Stimulated activated CD4-positive, alpha-beta T cell treated with anti-CD3 and anti-CD28 coated beads, TNF-alpha, amount 100 ng/mL, for 4 hours (primary cell): ENCODE data around the gene ASIP.
A peak's percentile ranks its signal among the peaks of the same experiment; 100 is the strongest.
"Not testable (repeated sequence)": the region's sequence is repeated elsewhere in the genome, so short reads cannot be mapped to it uniquely, and the experiment has no call there.

Source experiments
- DNase-seq, 3 experiments: peaks; one replicate each; pipeline ENCODE4 v3.0.0-alpha.2; 2020; ENCODE audit warnings: low read depth in 3 of 3

Gene ASIP

GRCh38 chr20:34285450-34285849 is 44.2 kb downstream of the ASIP start:
- DNase-seq, result no peak

DNA sequence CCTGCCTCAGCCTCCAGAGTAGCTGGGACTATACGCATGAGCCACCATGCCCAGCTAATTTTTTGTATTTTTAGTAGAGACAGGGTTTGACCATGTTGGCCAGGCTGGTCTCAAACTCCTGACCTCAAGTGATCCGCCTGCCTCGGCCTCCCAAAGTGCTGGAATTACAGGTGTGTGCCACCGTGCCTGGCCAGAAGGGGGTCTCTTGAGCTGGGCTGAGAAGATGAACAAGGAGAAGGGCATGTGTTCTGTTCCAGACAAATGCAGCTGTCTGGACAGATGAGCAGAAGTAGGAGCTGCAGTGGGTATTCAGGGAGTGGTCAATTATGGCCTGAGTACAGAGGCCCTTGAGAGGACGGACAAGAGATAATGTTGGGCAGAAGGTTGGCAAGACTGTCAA is 46.3 kb downstream of the ASIP start:
- DNase-seq, result not testable (repeated sequence)

GRCh38 chr20:34290471-34290870 is 49.2 kb downstream of the ASIP start:
- DNase-seq, result no peak

DNA sequence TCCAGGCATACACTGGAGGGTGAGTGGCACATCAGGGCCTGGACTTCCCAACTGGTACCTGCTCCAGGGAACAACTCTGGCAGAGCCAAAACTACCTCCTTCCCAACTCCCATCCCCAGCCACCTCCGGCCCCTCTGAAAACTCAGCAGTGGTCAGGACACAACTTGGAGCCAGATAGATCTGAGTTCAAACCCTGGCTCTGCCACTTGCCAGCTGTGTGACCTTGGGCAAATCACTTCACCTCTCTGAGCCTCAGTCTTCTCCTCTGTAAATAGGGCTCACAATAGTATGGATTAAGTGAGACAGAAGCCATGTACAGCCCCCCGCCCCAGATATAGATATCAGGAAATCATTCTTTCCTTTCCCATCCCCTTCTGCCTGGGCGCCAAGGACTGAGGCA is 51.3 kb downstream of the ASIP start:
- DNase-seq, result no peak

DNA sequence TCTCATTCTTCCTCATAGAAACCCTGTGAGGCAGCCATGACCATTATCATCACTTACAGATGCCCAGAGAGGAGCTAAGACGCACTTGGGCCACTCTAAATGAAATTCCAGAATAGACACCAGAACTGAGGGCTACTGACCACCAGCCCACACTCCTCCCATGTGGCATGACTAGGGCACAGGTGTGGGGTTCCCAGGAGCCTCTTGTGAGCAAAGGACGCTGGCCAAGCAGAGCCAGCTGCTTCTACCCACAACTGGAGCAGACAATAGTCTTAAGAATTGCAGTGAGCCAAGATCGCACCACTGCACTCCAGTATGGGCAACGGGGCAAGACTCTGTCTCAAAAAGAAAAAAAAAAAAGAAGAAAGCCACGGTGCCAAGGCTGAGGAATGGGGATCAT is 51.9 kb downstream of the ASIP start:
- no peak for DNase-seq

- no peak for DNase-seq
Observed at GRCh38 chr20:34293589-34293988, 52.4 kb downstream of the ASIP start.

- DNase-seq, result no peak
Observed at GRCh38 chr20:34294563-34294962, 53.3 kb downstream of the ASIP start.

- no peak for DNase-seq
Observed at GRCh38 chr20:34295284-34295683, 54.1 kb downstream of the ASIP start.

- DNase-seq, result no peak
Observed at GRCh38 chr20:34296468-34296867, 55.2 kb downstream of the ASIP start.

GRCh38 chr20:34298294-34298784 is 57.1 kb downstream of the ASIP start:
- not testable (repeated sequence) for DNase-seq

GRCh38 chr20:34299556-34300255 is 58.5 kb downstream of the ASIP start:
- no peak for DNase-seq

- no peak for DNase-seq
Observed at GRCh38 chr20:34300256-34300806, 59.1 kb downstream of the ASIP start.

DNA sequence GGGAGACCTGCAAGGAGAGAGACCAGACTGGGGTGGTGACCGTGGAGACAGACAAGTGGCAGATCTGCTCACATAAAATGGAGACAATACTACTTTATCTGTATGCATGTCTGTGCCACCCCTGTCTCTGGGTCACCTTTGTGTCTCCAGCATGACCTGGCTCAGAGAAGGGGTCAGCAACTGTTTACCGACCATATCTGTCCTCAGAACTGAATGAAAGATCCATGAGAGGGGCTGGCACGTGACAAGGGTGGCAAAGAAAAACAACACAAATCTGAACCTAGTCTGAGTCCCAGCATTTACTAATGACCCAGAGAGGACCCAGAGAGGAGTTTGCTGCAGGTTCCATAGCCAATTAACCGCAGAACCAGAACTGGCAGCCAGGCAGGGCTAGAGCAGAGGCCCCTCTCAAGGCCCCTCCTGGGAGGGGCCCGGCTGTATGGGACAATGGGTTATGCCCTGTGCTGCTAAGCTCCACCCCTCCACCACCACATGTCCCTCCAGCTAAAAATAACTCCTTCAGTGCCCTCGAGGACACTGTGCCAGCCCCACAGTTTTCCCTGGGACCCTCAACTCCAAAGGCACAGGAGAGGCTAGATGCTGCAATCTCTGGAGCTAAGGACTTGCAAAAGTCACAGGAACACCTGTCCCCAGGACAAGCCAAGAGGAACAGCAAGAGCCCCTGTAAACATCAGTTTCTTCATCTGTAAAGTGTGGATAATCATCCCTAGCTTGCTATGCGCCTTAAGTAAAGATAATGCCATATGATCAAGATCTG is 59.8 kb downstream of the ASIP start:
- DNase-seq, result no peak

GRCh38 chr20:34301587-34302311 is 60.5 kb downstream of the ASIP start:
- no peak for DNase-seq

GRCh38 chr20:34302312-34302722 is 61.1 kb downstream of the ASIP start:
- no peak for DNase-seq

DNA sequence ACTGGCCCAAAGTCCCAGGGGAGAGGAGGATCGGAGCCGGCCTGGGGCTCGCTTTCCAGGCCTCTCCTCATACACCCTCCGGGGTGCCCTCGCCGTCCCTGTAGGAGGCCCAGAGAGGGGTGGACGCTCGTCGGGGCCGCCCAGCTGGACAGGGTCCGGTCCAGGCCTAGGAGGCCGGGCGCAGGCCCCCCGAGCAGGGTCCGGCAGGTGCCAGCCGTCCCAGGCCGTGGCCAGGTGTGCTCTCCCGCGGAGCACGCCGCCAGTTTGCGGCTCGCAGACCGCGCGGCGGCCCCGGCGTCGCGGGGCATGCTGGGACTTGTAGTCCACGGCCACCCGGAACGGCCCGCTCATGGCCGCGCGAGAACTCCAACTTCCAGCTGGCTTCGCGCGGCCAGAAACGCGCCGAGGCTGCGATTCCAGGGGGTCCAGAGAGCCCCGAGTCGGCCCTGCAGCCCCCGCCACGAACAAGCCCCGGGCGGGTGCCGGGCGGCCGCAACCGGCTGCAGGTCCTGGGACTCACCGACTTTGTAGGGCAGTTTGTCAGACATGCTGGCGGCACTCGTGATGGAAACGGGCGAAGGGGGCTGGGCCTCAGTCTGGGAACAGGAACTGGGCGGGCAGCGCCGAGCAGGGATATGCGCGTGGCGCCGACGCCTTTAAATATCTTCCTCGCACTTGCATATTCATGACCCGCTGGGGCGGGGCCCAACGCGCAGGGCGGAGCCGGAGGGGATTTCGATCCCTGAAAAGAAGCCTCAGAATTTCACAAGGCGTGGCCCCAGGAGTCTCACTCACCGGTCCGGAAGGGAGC is 61.7 kb downstream of the ASIP start, which contains the start of gene AHCY:
Gene AHCY (minus strand): TSS at position 633 of the 811 bp plus-strand sequence. CDS start 85 bp downstream, at position 548.
- DNase-seq, result peak; percentile 85 to 92 (median 88)

GRCh38 chr20:34305333-34306230 is 64.4 kb downstream of the ASIP start:
- DNase-seq, result no peak

DNA sequence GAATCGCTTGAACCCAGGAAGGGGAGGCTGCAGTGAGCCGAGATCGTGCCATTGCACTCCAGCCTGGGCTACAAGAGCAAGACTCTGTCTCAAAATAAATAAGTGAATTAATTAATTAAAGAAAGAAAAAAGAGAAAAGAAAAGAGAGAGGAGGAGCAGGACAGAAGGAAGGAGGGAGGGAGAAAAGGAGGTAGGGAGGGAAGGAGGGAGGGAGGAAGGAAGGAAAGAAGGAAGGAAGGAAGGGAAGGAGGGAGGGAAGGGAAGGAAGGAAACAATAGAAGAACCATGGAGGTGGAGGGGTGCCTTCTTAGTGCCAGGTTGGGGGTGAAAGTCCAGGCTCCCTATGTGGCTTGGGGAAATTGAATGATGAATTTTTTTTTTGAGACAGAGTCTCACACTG is 68.5 kb downstream of the ASIP start:
- no peak for DNase-seq

- no peak for DNase-seq
Observed at GRCh38 chr20:34310481-34311117, 69.4 kb downstream of the ASIP start.
